Chondrocyte (in vitro differentiated cells): ENCODE measurements around the gene DTNBP1. TPM values are rescaled to one million over a fixed set of nuclear protein-coding genes. Genes with fewer than 3 reads are reported as not detected.

Experiments
- DNase-seq: peaks from one replicate; pipeline ENCODE4 v3.0.0; 2021; ENCODE audit warnings: mixed read lengths, low spot score
- H3K27ac Mint-ChIP-seq: one replicate; pipeline ENCODE4 v1.8.0; 2021; ENCODE audit warnings: mild to moderate bottlenecking, moderate library complexity, mixed read lengths; ENCODE audit not compliant: unreplicated experiment
- H3K27me3 Mint-ChIP-seq: 2 replicates; pipeline ENCODE4 v1.8.0; 2021; ENCODE audit warnings: low read depth, mixed read lengths
- H3K36me3 Mint-ChIP-seq: 2 replicates; pipeline ENCODE4 v1.8.0; 2021; ENCODE audit warnings: low read depth, mixed read lengths
- H3K4me1 Mint-ChIP-seq: 2 replicates; pipeline ENCODE4 v1.8.0; 2021; ENCODE audit warnings: low read depth, mild to moderate bottlenecking, mixed read lengths
- H3K4me3 Mint-ChIP-seq: one replicate; pipeline ENCODE4 v1.8.0; 2021; ENCODE audit warnings: mild to moderate bottlenecking, moderate library complexity, mixed read lengths; ENCODE audit not compliant: unreplicated experiment
- H3K9me3 Mint-ChIP-seq: 2 replicates; pipeline ENCODE4 v1.8.0; 2021; ENCODE audit warnings: low read depth, mixed read lengths
- total RNA-seq: library from RNA; stranded (reverse); gene quantifications from 3 replicates; pipeline ENCODE4 v1.2.1, GENCODE V29; 2021
- TF ChIP-seq, protein P1 (sequence below): fragments of 200-600 bp; sonication (generic); IDR thresholded peaks from 2 replicates; pipeline ENCODE4 v1.5.0; 2021; ENCODE audit warnings: antibody characterized with exemption, mild to moderate bottlenecking, moderate library complexity

Gene DTNBP1
- total RNA-seq, 1 donor from 2014 or later: 18.0 TPM

DNA sequence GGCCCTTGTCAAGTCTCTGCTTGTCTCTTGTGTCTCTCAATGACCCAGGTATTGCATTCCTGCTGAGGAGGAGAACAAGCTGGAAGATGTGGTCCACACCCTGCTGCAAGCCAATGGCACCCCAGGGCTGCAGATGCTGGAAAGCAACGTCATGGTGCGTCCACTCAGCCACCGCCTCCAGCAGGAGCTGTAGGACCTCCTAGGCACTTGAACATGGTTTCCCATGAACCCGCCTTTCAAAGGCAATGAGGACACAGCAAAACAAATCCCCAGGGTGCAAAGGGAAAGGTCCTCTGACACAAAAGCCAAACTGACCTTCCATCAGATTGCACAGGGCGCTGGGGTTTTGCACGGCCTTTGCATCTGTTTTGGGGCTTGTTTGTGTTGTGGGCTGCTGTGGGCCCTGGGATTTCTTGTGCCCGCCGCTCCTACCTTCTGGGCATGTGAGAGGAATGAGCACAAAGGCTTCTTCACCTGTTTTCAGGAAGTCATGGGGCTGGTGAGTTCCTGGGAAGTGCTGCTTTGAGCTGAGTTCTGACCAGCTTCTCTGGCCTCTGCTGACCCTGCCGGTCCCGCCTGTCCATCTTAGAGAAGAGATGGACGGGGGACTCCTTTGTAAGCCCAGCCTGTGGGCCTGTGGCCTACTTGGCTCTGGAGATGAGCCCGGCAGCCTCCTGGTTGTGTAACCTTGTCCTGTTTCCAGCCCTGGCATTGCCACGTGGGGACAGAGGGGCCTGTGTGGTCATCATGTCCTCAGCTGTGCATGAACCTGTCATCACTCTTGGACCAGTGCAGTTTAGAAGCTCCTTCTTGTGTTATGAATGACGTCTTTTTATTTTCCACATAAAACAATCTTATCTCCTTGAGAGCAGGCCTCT, 151.3 kb downstream of the DTNBP1 start:
- Mint-ChIP-seq H3K4me1 (no peaks in the 10 kb centered on the region), H3K36me3 (peaks cover 27% of the 10 kb centered on the region), H3K9me3 (no peaks in the 10 kb centered on the region), H3K4me3 (no peak overlapping the region), H3K27ac (no peak overlapping the region), H3K27me3 (no peaks in the 10 kb centered on the region)
- DNase-seq: peak; percentile 85
- TF ChIP-seq, protein P1, sequence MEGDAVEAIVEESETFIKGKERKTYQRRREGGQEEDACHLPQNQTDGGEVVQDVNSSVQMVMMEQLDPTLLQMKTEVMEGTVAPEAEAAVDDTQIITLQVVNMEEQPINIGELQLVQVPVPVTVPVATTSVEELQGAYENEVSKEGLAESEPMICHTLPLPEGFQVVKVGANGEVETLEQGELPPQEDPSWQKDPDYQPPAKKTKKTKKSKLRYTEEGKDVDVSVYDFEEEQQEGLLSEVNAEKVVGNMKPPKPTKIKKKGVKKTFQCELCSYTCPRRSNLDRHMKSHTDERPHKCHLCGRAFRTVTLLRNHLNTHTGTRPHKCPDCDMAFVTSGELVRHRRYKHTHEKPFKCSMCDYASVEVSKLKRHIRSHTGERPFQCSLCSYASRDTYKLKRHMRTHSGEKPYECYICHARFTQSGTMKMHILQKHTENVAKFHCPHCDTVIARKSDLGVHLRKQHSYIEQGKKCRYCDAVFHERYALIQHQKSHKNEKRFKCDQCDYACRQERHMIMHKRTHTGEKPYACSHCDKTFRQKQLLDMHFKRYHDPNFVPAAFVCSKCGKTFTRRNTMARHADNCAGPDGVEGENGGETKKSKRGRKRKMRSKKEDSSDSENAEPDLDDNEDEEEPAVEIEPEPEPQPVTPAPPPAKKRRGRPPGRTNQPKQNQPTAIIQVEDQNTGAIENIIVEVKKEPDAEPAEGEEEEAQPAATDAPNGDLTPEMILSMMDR: no peak

GRCh38 chr6:15510536-15511247, 152.1 kb downstream of the DTNBP1 start:
- peak; percentile 61 for DNase-seq
- TF ChIP-seq, protein P1: no peak
- no peaks in the 10 kb centered on the region for H3K9me3 Mint-ChIP-seq
- H3K4me3 Mint-ChIP-seq: no peak overlapping the region
- H3K27ac Mint-ChIP-seq: no peak overlapping the region
- H3K4me1 Mint-ChIP-seq: peaks cover 2% of the 10 kb centered on the region
- peaks cover 27% of the 10 kb centered on the region for H3K36me3 Mint-ChIP-seq
- H3K27me3 Mint-ChIP-seq: no peaks in the 10 kb centered on the region

- Mint-ChIP-seq H3K27me3 (no peaks in the 10 kb centered on the region), H3K36me3 (peaks cover 27% of the 10 kb centered on the region), H3K9me3 (no peaks in the 10 kb centered on the region), H3K4me1 (peaks cover 8% of the 10 kb centered on the region), H3K4me3 (no peak overlapping the region), H3K27ac (no peak overlapping the region)
- DNase-seq: no peak
- TF ChIP-seq, protein P1: no peak
These were observed 152.7 kb downstream of the DTNBP1 start for GRCh38 chr6:15510121-15510520.

- peak; percentile 74 for DNase-seq
- H3K4me3 Mint-ChIP-seq: no peak overlapping the region
- no peaks in the 10 kb centered on the region for H3K9me3 Mint-ChIP-seq
- peaks cover 25% of the 10 kb centered on the region for H3K36me3 Mint-ChIP-seq
- H3K27ac Mint-ChIP-seq: no peak overlapping the region
- no peaks in the 10 kb centered on the region for H3K27me3 Mint-ChIP-seq
- TF ChIP-seq, protein P1: no peak
- peaks cover 15% of the 10 kb centered on the region for H3K4me1 Mint-ChIP-seq
These were observed 153.4 kb downstream of the DTNBP1 start for GRCh38 chr6:15509335-15509933.

- DNase-seq: no peak
- peaks cover 21% of the 10 kb centered on the region for H3K36me3 Mint-ChIP-seq
These were observed 153.9 kb downstream of the DTNBP1 start for GRCh38 chr6:15508931-15509330.

More at GRCh38 chr6:15508931-15509330, 153.9 kb downstream of the DTNBP1 start:
- Mint-ChIP-seq H3K27me3 (no peaks in the 10 kb centered on the region), H3K4me1 (peaks cover 20% of the 10 kb centered on the region), H3K27ac (no peak overlapping the region), H3K9me3 (no peaks in the 10 kb centered on the region), H3K4me3 (no peak overlapping the region)
- TF ChIP-seq, protein P1: no peak
